Adrenal gland (tissue), 5 donors: ENCODE data around the gene MAPK4.

Experiments
- POLR2A ChIP-seq, 2 donors: fragments of 450-650 bp; IDR thresholded peaks; one replicate each; pipeline ENCODE4 v1.6.1; 2017; ENCODE audit warnings: antibody characterized with exemption in 2 of 2, mild to moderate bottlenecking in 2 of 2, moderate library complexity in 1 of 2
- TF ChIP-seq, protein P1 (sequence below), 6 experiments: fragments of 450-650 bp in 4 of 6; fragments of 200-600 bp in 2 of 6; sonication (generic) in 1 of 6; IDR thresholded peaks; 1 replicate in 5 of 6; 2 replicates in 1 of 6; pipeline versions ENCODE4 v1.5.1 to v1.8.0; 2016 to 2021; ENCODE audit warnings: antibody characterized with exemption in 6 of 6, mild to moderate bottlenecking in 2 of 6, moderate library complexity in 1 of 6
- donor health status: DM: no; HTN: no; CAD: no.

DNA sequence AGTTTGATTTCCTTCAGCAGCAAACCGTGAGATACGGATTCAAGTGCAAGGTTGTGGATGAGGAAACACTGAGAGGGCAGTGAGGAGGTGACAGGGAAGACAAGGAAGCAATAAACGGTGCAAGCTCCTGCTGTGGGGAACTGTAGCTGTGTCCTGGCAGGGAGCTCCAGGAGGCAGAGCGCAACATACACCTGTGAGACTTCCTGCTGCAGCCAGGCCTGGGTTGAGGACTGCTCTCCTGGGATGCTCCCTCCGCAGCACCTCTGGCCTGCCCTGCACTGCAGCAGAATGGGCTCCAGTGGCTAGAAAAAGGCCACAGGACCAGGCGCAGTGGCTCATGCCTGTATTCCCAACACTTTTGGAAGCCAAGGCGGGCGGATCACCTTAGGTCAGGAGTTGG, 174.5 kb downstream of the MAPK4 start:
- TF ChIP-seq, protein P1, sequence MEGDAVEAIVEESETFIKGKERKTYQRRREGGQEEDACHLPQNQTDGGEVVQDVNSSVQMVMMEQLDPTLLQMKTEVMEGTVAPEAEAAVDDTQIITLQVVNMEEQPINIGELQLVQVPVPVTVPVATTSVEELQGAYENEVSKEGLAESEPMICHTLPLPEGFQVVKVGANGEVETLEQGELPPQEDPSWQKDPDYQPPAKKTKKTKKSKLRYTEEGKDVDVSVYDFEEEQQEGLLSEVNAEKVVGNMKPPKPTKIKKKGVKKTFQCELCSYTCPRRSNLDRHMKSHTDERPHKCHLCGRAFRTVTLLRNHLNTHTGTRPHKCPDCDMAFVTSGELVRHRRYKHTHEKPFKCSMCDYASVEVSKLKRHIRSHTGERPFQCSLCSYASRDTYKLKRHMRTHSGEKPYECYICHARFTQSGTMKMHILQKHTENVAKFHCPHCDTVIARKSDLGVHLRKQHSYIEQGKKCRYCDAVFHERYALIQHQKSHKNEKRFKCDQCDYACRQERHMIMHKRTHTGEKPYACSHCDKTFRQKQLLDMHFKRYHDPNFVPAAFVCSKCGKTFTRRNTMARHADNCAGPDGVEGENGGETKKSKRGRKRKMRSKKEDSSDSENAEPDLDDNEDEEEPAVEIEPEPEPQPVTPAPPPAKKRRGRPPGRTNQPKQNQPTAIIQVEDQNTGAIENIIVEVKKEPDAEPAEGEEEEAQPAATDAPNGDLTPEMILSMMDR (IDR thresholded peaks at IDR 0.05), result no peak
- TF ChIP-seq POLR2A (IDR thresholded peaks at IDR 0.05), result no peak
